Eye (tissue), 1 donor: ENCODE data around the gene CHCT1.
"Not testable (repeated sequence)": the region's sequence is repeated elsewhere in the genome, so short reads cannot be mapped to it uniquely, and the experiment has no call there.

Experiments
- DNase-seq: peaks from one replicate; pipeline ENCODE4 v3.0.0-alpha.2; 2015

Gene CHCT1

GRCh38 chr17:60401819-60402218 lies 20.5 kb upstream of the CHCT1 start:
- no peak for DNase-seq

DNA sequence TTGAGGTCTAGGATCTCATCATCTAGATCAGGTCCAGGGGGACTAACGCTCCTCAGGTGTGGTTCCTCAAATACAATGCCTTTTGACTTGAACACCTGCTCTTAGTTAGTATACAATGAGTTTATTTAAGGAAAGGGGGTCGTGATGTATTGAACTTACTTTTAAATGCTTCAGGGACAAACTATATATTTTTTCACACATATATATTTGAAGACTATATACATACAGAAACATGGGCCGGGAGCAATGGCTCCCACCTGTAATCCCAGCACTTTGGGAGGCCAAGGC lies 18.8 kb upstream of the CHCT1 start:
- no peak for DNase-seq

DNA sequence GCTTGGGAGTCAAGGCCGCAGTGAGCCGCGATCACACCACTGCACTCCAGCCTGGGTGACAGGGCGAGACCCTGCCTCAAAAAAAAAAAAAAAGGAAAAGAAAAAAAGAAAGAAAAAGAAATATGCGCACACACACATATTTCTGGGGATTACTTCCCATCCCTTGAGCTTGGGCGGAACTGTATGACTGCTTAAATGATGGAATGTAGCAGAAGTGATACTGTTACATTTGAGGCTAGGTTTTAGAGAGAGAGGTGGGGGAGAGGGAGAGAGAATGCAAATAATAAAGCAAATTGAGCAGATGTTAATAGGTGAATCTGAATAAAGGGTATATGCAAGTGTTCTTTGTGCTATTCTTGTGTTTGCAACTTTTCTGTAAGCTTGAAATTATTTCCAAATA lies 18.3 kb upstream of the CHCT1 start:
- peak; percentile 20 for DNase-seq

DNA sequence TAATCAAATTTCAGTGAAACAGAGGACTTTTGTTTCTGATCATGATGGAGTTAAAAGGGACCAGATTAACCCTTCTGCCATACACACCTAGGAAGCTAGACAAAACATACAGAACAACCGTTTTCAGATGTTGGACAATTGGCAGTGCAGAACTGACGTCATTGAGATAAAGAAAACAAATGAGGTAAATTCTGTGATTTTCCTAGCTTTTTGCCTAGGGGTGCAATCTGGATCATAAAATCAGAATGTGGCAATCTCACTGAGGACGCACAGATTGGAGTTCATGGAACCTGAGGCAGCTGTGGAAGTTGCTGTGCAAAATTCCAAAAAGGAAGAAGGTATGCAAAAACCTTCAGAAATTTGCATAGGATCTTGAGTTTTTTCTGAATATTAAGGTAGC lies 15.4 kb upstream of the CHCT1 start:
- DNase-seq = no peak

DNA sequence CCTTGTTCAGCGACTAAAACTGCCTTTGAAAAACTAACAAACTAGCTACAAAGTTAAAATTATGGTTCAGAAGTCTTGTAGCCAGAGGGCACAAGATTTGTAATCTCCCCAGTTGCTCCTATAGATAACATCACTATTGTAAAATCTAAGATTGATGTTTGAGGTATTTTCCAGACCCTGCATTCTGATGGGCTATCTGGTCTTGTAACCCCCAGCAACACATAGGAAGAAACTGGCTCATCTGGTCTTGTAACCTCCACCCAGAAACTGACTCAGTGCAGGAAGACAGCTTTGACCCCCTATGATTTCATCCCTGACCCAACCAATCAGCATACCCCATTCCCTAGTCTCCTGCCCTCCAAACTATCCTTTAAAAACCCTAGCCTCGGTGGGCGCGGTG lies 12.3 kb upstream of the CHCT1 start:
- DNase-seq = no peak

GRCh38 chr17:60412701-60413100 lies 9.6 kb upstream of the CHCT1 start:
- DNase-seq = no peak

GRCh38 chr17:60415146-60415545 lies 7.1 kb upstream of the CHCT1 start:
- DNase-seq = no peak

- DNase-seq = no peak
Observed at GRCh38 chr17:60416368-60416925, 5.8 kb upstream of the CHCT1 start.

GRCh38 chr17:60419003-60419402 lies 3.3 kb upstream of the CHCT1 start:
- DNase-seq = not testable (repeated sequence)

GRCh38 chr17:60419875-60420274 lies 2.4 kb upstream of the CHCT1 start:
- not testable (repeated sequence) for DNase-seq

GRCh38 chr17:60421273-60422161 lies 772 bp upstream of the CHCT1 start:
- DNase-seq = peak; percentile 83

GRCh38 chr17:60423865-60424264 lies 1.6 kb downstream of the CHCT1 start:
- DNase-seq = no peak

DNA sequence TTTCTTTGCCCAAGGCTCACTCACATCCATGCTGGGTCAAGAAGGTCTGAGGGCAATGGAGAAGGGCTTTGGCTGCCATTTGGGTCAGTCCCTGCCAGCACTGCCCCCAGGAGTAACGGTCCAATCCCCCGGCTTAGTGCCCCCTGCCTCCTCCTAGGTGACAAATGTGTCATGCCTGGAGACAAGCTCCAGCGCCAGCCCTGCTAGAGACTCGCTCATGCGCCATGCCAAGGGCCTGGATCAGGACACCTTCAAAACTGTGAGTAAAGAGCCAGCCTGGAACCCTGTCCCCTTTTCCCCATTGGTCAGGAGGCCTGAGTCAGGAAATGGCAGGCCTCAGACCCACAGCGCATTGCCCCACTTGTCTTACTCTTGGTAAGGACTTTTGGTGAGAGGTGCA lies 3.3 kb downstream of the CHCT1 start:
- no peak for DNase-seq

GRCh38 chr17:60426596-60426995 lies 4.3 kb downstream of the CHCT1 start:
- no peak for DNase-seq

DNA sequence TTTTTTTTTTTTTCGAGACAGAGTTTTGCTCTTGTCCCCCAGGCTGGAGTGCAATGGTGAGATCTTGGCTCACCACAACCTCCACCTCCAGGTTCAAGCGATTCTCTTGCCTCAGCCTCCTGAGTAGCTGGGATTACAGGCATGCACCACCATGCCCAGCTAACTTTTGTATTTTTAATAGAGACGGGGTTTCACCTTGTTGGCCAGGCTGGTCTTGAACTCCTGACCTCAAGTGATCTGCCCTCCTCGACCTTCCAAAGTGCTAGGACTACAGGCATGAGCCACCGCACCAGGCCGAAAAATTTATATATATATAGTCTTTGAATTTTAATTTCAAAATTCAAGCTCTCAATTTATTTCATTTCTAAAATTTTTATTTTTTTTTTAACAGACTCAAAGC lies 6.2 kb downstream of the CHCT1 start:
- not testable (repeated sequence) for DNase-seq

- not testable (repeated sequence) for DNase-seq
Observed at GRCh38 chr17:60430561-60430960, 8.3 kb downstream of the CHCT1 start.

GRCh38 chr17:60433021-60433997 lies 11.0 kb downstream of the CHCT1 start:
- not testable (repeated sequence) for DNase-seq

DNA sequence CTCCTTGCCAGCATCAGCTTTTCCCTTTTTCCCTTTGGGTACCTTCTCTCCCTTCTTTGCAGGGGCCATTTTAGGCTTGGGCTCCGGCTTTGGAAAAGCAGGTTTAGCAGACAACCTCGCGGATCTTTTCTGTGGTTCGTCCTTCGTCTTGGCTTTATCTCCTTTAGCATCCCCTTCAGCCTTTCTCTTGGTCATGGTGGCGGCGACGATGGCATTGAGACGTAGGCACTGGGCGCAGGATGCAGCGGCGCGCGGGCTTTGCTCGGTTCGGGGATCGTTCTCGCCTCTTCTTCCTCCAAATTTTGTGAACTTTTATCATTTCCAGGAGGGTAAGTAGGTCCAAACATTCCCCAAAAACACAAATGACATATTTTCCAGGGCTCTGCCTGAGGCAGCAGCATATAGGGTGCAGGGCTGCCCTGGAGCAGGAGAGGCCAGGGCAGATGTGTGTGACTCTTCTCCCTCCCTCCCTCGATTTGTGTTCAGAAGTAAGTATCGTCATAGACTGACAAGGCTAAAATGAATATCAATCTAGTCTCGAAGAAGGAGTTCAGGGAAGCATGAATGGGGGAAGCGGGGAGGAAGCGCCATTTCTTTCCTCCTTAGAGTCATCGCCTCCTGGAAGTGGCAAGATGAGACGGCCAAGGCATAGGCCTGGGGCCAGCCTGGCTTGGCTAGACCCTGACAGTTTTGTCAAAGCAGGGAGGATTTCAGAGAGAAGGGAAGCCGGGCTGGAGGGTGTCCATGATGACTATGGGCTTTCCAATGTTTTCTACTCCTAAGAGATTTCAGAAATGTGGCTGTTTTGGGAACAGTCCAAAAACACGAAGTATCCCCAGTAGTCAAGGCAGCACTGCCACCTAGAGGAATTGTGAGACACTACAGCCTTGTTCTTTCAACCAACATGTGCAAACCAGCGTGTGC lies 13.2 kb downstream of the CHCT1 start:
- peak; percentile 94 for DNase-seq

GRCh38 chr17:60436676-60437075 lies 14.4 kb downstream of the CHCT1 start:
- no peak for DNase-seq

DNA sequence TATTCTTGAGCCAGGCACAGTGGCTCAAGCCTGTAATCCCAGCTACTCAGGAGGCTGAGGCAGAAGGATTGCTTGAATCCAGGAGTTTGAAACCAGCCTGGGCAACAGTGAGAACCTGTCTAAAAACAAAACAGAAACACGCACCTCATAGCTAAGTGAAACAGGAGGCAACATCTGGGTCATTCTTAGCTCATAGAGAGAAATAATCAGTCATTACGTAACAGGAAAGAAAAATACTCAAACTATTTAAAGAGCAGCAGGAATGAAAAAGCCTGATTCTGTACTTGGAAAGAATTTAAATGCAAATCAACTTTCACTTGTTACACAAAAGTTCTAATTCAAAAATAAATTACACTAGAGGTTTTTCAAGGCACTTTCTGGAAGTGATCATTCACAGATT lies 17.2 kb downstream of the CHCT1 start:
- DNase-seq = no peak

DNA sequence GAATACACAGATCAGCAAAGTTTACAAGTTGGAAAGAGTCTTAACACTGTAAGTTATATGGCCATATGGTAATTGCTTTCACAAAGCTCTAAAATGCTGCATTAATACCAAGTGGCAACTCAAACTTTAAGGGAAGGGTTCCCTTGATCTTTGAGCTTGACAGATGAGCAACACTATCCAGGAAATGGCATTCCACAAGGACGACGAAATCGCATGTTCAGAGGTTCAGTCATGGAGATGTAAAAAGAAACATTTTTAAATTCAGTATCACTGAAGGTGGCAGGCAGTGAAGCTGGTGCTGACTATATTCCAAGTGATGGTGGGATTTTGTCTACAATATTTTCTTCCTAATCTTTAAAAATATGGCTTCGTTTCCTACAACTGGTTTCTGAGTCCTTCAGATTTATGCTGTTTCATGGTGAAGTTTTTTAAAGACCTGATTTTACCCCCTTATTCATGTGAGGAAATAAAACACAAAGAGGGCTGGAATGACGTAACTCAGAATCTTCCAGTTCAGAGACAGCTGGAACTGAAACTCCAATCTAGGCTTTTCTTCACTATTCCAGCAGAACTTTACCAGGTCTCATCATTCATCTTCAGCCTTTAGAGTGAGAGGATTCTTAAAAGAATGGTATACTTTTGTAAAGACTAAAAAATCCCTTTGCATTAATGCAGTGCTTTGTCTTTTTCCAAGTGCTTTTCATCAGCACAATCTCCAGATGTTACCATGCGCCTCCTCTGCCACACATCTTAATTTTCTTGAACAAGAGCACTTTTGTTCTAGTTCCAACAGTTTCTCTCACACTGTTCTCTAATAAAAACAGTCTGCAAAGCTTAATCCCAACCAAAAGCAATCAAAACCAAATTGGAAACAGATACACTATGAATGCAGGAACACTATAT lies 20.2 kb downstream of the CHCT1 start:
- peak; percentile 60 for DNase-seq
